Progenitor cell of endocrine pancreas (in vitro differentiated cells): Measurements from ENCODE around the gene HOOK1. TPM values are rescaled to one million over a fixed set of nuclear protein-coding genes. Genes with fewer than 3 reads are reported as not detected.
"Not testable (repeated sequence)": the region's sequence is repeated elsewhere in the genome, so short reads cannot be mapped to it uniquely, and the experiment has no call there.

Experiments
- DNase-seq: peaks from one replicate; pipeline ENCODE4 v3.0.0; 2021; ENCODE audit warnings: low spot score; ENCODE audit not compliant: unreplicated experiment
- H3K27ac Mint-ChIP-seq: 2 replicates; pipeline ENCODE4 v1.8.0; 2021; ENCODE audit warnings: mild to moderate bottlenecking, moderate library complexity, mixed read lengths
- H3K27me3 Mint-ChIP-seq: 2 replicates; pipeline ENCODE4 v1.8.0; 2021; ENCODE audit warnings: mixed read lengths
- H3K36me3 Mint-ChIP-seq: 2 replicates; pipeline ENCODE4 v1.8.0; 2022; ENCODE audit warnings: mixed read lengths; ENCODE audit not compliant: insufficient read depth
- H3K4me1 Mint-ChIP-seq: 2 replicates; pipeline ENCODE4 v1.8.0; 2021; ENCODE audit warnings: low read depth, mixed read lengths
- H3K4me3 Mint-ChIP-seq: 2 replicates; pipeline ENCODE4 v1.8.0; 2021; ENCODE audit warnings: low read depth, mild to moderate bottlenecking, moderate library complexity, mixed read lengths
- H3K9me3 Mint-ChIP-seq: 2 replicates; pipeline ENCODE4 v1.8.0; 2021; ENCODE audit warnings: low read depth, mixed read lengths
- total RNA-seq: library from RNA; stranded (reverse); gene quantifications from 2 replicates; pipeline ENCODE4 v1.2.1, GENCODE V29; 2021
- TF ChIP-seq, protein P1 (sequence below): fragments of 200-600 bp; sonication (generic); IDR thresholded peaks from one replicate; pipeline ENCODE4 v1.5.0; 2021; ENCODE audit warnings: antibody characterized with exemption, mild to moderate bottlenecking; ENCODE audit not compliant: unreplicated experiment

HOOK1 gene
- total RNA-seq, 1 donor from 2014 or later, result 51.2 TPM

DNA sequence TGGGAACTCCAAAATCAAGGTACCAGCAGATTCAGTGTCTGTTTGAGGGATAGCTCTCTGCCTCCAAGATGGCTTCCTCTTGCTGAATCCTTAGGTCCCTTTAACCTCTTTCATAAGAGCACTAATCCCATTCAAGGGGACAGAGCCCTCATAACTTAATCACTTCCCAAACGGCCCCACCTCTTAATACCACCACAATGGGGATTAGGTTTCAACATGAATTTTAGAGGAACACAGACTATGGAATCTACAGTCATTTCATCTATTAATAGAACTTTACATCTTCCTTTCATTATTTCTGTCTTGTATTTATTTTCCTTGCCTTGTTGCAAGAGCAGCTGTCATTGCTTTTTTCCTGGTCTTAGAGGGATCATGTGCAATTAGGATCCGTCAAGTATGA lies 30.3 kb downstream of the HOOK1 start:
- H3K4me3 Mint-ChIP-seq, result no peak overlapping the region
- peaks cover 3% of the 10 kb centered on the region for H3K9me3 Mint-ChIP-seq
- H3K36me3 Mint-ChIP-seq, result peaks cover 39% of the 10 kb centered on the region
- no peak for DNase-seq
- peak overlapping the region; percentile 46 for H3K27ac Mint-ChIP-seq
- no peaks in the 10 kb centered on the region for H3K4me1 Mint-ChIP-seq
- H3K27me3 Mint-ChIP-seq, result no peaks in the 10 kb centered on the region
- TF ChIP-seq, protein P1, sequence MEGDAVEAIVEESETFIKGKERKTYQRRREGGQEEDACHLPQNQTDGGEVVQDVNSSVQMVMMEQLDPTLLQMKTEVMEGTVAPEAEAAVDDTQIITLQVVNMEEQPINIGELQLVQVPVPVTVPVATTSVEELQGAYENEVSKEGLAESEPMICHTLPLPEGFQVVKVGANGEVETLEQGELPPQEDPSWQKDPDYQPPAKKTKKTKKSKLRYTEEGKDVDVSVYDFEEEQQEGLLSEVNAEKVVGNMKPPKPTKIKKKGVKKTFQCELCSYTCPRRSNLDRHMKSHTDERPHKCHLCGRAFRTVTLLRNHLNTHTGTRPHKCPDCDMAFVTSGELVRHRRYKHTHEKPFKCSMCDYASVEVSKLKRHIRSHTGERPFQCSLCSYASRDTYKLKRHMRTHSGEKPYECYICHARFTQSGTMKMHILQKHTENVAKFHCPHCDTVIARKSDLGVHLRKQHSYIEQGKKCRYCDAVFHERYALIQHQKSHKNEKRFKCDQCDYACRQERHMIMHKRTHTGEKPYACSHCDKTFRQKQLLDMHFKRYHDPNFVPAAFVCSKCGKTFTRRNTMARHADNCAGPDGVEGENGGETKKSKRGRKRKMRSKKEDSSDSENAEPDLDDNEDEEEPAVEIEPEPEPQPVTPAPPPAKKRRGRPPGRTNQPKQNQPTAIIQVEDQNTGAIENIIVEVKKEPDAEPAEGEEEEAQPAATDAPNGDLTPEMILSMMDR, result no peak

DNA sequence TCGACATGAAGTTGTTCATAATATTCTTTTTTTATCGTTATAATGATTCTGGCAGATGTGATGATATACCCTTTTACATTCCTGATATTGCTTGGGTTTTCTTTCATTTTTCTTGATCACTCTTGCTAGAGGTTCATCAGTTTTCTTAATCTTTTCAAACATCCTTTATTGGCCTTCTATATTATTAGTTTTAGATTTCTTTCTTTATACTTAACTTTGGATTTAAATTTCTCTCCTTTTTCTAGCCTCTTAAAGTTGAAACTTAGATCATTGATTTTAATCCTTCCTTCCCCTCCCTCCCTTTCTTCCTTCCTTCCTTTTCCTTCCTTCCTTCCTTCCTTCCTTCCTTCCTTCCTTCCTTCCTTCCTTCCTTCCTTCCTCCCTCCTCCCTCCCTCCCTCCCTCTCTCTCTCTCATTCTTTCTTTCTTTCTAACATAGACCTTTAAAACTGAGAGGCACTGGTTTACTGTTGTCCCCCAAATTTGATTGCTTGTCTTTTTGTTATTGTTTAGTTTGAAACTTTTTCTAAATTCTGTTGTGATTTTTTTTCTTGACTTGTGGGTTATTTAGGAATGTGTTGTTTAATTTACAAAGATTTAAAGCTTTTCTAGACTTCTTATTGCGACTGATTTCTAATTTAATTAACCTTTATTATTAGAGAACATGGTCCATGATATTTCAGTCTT lies 31.6 kb downstream of the HOOK1 start:
- Mint-ChIP-seq H3K9me3 (peaks cover 9% of the 10 kb centered on the region), H3K27ac (no peak overlapping the region), H3K4me1 (peaks cover under 1% of the 10 kb centered on the region), H3K27me3 (no peaks in the 10 kb centered on the region), H3K4me3 (no peak overlapping the region), H3K36me3 (peaks cover 41% of the 10 kb centered on the region)
- no peak for DNase-seq
- TF ChIP-seq, protein P1, result no peak

DNA sequence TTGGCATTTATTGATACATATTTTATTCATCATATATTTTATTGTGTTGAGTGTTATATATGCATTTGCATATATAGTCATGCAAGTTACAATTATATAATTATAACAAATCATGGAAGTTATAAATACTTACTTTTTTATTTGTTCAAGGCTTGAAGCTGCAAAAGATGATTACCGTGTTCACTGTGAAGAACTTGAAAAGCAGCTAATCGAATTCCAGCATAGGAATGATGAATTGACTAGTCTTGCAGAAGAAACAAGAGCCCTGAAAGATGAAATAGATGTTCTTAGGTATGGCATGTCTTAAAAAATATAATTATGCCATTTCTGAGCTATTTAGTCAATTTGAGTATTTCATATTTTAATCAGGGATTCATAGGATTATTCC lies 32.1 kb downstream of the HOOK1 start:
- DNase-seq, result no peak
- Mint-ChIP-seq H3K4me1 (peaks cover 4% of the 10 kb centered on the region), H3K27me3 (no peaks in the 10 kb centered on the region), H3K27ac (no peak overlapping the region), H3K36me3 (peaks cover 41% of the 10 kb centered on the region), H3K9me3 (peaks cover 9% of the 10 kb centered on the region), H3K4me3 (no peak overlapping the region)
- TF ChIP-seq, protein P1, result no peak

DNA sequence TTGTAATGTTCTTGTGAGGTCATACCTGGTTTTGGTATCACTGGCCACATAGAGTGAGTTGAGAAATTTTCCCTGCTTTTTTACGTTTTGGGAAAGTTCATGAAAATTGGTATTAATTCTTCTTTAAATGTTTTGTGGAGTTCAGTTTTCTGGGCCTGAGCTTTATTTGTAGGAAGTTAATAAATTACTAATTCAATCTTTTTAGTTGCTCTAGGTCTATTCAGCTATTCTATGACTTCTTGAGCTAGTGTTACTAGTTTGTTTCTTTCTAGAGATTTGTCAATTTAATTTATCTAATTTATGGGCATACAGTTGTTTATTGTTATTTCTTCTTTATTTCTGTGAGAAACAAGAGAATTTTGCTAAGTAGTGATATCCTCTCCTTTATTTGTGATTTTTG lies 37.4 kb downstream of the HOOK1 start:
- peaks cover 36% of the 10 kb centered on the region for H3K36me3 Mint-ChIP-seq
- no peaks in the 10 kb centered on the region for H3K27me3 Mint-ChIP-seq
- no peak overlapping the region for H3K4me3 Mint-ChIP-seq
- TF ChIP-seq, protein P1, result no peak
- no peak for DNase-seq
- peaks cover 17% of the 10 kb centered on the region for H3K4me1 Mint-ChIP-seq
- H3K27ac Mint-ChIP-seq, result no peak overlapping the region
- peaks cover 20% of the 10 kb centered on the region for H3K9me3 Mint-ChIP-seq

GRCh38 chr1:59855297-59855696 lies 40.5 kb downstream of the HOOK1 start:
- Mint-ChIP-seq H3K9me3 (peaks cover 15% of the 10 kb centered on the region), H3K4me1 (peaks cover 29% of the 10 kb centered on the region), H3K36me3 (peaks cover 16% of the 10 kb centered on the region), H3K27ac (peak overlapping the region; percentile 69)
- not testable (repeated sequence) for DNase-seq, H3K27me3 Mint-ChIP-seq, H3K4me3 Mint-ChIP-seq

DNA sequence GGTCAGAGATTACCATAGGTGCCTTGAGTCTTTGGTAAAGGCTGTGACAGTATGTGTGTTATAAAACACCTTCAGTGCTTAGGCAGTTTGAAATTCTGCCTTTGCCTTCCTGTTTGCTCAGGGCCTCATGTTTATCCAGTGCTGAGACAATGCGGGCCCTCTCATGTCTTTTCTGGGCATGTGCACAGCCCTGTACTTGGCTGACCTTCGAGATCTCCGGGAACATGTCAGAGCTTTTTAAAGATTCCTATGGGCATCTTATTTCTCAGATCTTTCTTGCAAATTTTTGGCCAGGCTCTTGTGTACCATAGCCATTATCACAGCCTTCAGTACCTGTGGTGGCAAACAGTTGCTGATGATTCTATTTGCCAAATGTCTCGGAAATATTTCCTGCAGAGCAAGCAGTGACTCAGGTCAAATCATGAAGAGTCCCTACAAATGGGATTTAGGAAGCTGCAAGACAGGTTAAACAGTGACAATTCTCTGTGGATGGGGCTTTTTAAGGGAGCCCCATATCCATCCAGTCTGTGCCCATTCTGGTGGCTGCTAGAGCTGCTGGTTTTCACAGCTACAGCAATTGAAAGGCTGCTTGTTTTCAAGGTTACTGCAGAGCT lies 42.1 kb downstream of the HOOK1 start:
- Mint-ChIP-seq H3K27ac (peak overlapping the region; percentile 94), H3K4me3 (peak overlapping the region; percentile 46), H3K4me1 (peaks cover 25% of the 10 kb centered on the region), H3K27me3 (no peaks in the 10 kb centered on the region), H3K9me3 (peaks cover 10% of the 10 kb centered on the region), H3K36me3 (peaks cover 14% of the 10 kb centered on the region)
- TF ChIP-seq, protein P1, result no peak
- no peak for DNase-seq
